Stomach (tissue), 9 donors: ENCODE measurements around the gene NCS1. TPM values are rescaled to one million over a fixed set of nuclear protein-coding genes. Genes with fewer than 3 reads are reported as not detected.

Experiments used
- DNase-seq, 2 donors: peaks; one replicate each; pipeline versions ENCODE4 v3.0.0 to v3.0.0-alpha.2; 2013 to 2019
- H3K27ac ChIP-seq, 5 donors: fragments of 200-600 bp in 4 of 5; sonication (generic) in 4 of 5; one replicate each; pipeline ENCODE4 v1.5.1; 2013 to 2019; ENCODE audit warnings: mild to moderate bottlenecking in 1 of 5, moderate library complexity in 1 of 5
- H3K27me3 ChIP-seq, 3 donors: fragments of 200-600 bp; sonication (generic); one replicate each; pipeline ENCODE4 v1.5.1; 2017 to 2019; ENCODE audit warnings: mixed run types in 1 of 3
- H3K36me3 ChIP-seq, 4 donors: fragments of 200-600 bp; sonication (generic); 1 replicate in 3 of 4; 2 replicates in 1 of 4; pipeline ENCODE4 v1.5.1; 2016 to 2019
- H3K4me1 ChIP-seq, 4 donors: fragments of 200-600 bp; sonication (generic); one replicate each; pipeline ENCODE4 v1.5.1; 2016 to 2019
- H3K4me3 ChIP-seq, 4 donors: fragments of 200-600 bp; sonication (generic) in 3 of 4; one replicate each; pipeline ENCODE4 v1.5.1; 2016 to 2019; ENCODE audit warnings: mild to moderate bottlenecking in 1 of 4
- H3K9me3 ChIP-seq, 4 donors: fragments of 200-600 bp; sonication (generic); one replicate each; pipeline ENCODE4 v1.5.1; 2016 to 2019
- EP300 ChIP-seq: sonication (generic); formaldehyde crosslinking; IDR thresholded peaks from one replicate; pipeline ENCODE4 v1.6.1; 2017; ENCODE audit warnings: antibody characterized with exemption
- POLR2A ChIP-seq, 4 donors: fragments of 450-650 bp; IDR thresholded peaks; one replicate each; pipeline ENCODE4 v1.6.1; 2016; ENCODE audit warnings: antibody characterized with exemption in 4 of 4, control low read depth in 2 of 4, mild to moderate bottlenecking in 1 of 4, moderate library complexity in 1 of 4
- POLR2AphosphoS5 ChIP-seq, 3 donors: sonication (generic); formaldehyde crosslinking; IDR thresholded peaks; one replicate each; pipeline ENCODE4 v1.6.1; 2016; ENCODE audit warnings: antibody characterized with exemption in 3 of 3
- WGBS, 5 donors: extraction: QIAGEN DNeasy Blood & Tissue Kit in 3 of 5; methylation state at CpG; one replicate each; pipeline versions ENCODE4 v1.1.5 to v1.1.7; 2013 to 2018; 5-methylcytosine and 5-hydroxymethylcytosine counted together
- intact Hi-C: fragments of 100-400 bp; cut with DNase I; formaldehyde crosslinking; loops from one replicate; pipeline ENCODE4 v1.15.1; 2023; ENCODE audit warnings: low total_unique reads
- polyA plus RNA-seq, 3 donors: library from polyadenylated mRNA; stranded (reverse); fragments of 200-250 nt; gene quantifications; one replicate each; pipeline ENCODE4 v1.2.3, GENCODE V29; 2013
- total RNA-seq, 5 donors: library from RNA; depleted of rRNA; stranded (reverse); fragments of >200 nt; gene quantifications; one replicate each; pipeline versions ENCODE4 v1.1.0 to v1.2.3, GENCODE V29; 2014 to 2016
- TF ChIP-seq, protein P1 (sequence below), 7 experiments: fragments of 450-650 bp in 4 of 7; fragments of 200-600 bp in 3 of 7; sonication (generic) in 3 of 7; IDR thresholded peaks; one replicate each; pipeline ENCODE4 v1.5.1; 2016 to 2019; ENCODE audit warnings: antibody characterized with exemption in 7 of 7, control low read depth in 2 of 7, mild to moderate bottlenecking in 1 of 7
- donor health status: healthy with polysubstance abuse.
- donor health status: Bipolar disorder and iron deficiency.
- donor health status: healthy.

Gene NCS1
- total and polyA plus RNA-seq, 8 donors: 3.2 to 50.0 (median 16.6) TPM

DNA sequence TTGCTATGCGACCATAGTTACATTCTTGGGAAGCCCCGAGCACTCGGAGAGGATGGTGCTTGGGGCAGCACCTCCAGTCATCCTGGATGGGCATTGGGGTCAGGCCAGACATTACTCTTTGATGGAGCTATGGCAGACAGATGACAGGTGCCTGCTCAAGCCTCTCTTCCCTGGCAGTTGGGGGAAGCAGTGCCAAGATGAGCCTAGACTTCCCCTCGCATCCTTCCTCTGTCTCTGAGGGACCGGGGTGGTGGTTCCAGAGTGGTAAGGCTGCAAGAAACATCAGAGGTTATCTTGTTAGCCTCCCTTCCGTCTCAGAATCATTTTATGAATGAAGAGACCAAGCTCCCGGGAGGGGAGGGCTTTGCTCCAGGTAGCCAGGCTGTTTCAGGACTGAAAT lies 90.6 kb downstream of the NCS1 start:
- Histone ChIP-seq H3K4me3 (no peak overlapping the region), H3K4me1 (peaks cover 10 to 24% (median 18%) of the 10 kb centered on the region in 4 donors), H3K27ac (no peak overlapping the region), H3K27me3 (peaks cover 0 to 78% (median 33%) of the 10 kb centered on the region in 3 donors), H3K36me3 (no peaks in the 10 kb centered on the region), H3K9me3 (no peaks in the 10 kb centered on the region)
- intact Hi-C loops: no loop called here
- TF ChIP-seq POLR2AphosphoS5 (IDR thresholded peaks at IDR 0.05): no peak
- no peak for TF ChIP-seq POLR2A (IDR thresholded peaks at IDR 0.05)
- no peak for TF ChIP-seq EP300
- TF ChIP-seq, protein P1, sequence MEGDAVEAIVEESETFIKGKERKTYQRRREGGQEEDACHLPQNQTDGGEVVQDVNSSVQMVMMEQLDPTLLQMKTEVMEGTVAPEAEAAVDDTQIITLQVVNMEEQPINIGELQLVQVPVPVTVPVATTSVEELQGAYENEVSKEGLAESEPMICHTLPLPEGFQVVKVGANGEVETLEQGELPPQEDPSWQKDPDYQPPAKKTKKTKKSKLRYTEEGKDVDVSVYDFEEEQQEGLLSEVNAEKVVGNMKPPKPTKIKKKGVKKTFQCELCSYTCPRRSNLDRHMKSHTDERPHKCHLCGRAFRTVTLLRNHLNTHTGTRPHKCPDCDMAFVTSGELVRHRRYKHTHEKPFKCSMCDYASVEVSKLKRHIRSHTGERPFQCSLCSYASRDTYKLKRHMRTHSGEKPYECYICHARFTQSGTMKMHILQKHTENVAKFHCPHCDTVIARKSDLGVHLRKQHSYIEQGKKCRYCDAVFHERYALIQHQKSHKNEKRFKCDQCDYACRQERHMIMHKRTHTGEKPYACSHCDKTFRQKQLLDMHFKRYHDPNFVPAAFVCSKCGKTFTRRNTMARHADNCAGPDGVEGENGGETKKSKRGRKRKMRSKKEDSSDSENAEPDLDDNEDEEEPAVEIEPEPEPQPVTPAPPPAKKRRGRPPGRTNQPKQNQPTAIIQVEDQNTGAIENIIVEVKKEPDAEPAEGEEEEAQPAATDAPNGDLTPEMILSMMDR (IDR thresholded peaks at IDR 0.05): no peak
- DNase-seq: no peak
- 63 to 81% (median 67%) methylated on average over 7 of the region's 7 CpGs for WGBS, 5 donors

DNA sequence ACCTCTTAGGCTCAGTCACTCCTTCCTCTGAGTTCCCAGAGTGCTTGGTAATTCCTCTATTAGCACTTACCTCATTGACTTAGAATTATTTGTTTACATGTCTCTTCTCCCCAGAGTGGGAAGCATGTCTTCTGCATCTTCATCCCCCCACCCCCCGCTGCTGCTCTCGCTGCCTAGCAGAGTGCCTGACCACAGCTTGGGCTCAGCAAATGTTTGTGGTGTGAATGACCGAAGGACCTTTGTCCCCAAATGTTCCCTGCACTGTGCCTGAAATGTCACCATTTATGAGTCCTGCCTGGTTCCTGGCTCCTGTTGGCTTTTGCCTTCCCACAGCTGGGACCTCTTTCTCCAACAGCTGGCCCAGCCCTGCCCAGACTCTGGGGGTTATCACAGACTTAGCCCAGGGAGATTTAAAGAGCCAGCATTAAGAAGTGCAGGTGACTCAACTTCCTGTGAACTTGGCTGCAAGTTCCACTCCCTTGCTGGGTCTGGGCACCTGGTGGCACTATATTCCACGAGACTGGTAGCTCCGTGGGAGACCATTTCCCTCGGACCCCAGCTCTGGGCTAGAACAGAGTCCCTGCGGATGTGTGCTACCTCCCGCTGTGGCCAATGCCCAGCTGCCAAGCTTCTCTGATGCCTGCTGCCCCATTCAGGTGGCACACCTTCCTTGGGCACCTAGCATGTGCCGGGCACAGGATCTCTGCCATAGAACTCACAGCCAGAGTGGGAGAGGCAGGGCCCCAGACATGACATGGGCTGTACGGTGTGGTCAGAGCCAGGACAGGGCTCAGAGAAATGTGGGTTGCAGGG lies 91.6 kb downstream of the NCS1 start:
- intact Hi-C loops: no loop called here
- H3K27ac ChIP-seq: no peak overlapping the region
- no peaks in the 10 kb centered on the region for H3K36me3 ChIP-seq
- TF ChIP-seq EP300: no peak
- TF ChIP-seq POLR2AphosphoS5 (IDR thresholded peaks at IDR 0.05): no peak
- TF ChIP-seq POLR2A (IDR thresholded peaks at IDR 0.05): no peak
- TF ChIP-seq, protein P1 (IDR thresholded peaks at IDR 0.05): no peak
- WGBS, 5 donors: 44 to 68% (median 56%) methylated on average over 10 of the region's 10 CpGs
- no peak overlapping the region for H3K4me3 ChIP-seq
- peaks cover 0 to 84% (median 43%) of the 10 kb centered on the region in 3 donors for H3K27me3 ChIP-seq
- H3K9me3 ChIP-seq: no peaks in the 10 kb centered on the region
- DNase-seq: no peak
- peaks cover 10 to 30% (median 19%) of the 10 kb centered on the region in 4 donors for H3K4me1 ChIP-seq

DNA sequence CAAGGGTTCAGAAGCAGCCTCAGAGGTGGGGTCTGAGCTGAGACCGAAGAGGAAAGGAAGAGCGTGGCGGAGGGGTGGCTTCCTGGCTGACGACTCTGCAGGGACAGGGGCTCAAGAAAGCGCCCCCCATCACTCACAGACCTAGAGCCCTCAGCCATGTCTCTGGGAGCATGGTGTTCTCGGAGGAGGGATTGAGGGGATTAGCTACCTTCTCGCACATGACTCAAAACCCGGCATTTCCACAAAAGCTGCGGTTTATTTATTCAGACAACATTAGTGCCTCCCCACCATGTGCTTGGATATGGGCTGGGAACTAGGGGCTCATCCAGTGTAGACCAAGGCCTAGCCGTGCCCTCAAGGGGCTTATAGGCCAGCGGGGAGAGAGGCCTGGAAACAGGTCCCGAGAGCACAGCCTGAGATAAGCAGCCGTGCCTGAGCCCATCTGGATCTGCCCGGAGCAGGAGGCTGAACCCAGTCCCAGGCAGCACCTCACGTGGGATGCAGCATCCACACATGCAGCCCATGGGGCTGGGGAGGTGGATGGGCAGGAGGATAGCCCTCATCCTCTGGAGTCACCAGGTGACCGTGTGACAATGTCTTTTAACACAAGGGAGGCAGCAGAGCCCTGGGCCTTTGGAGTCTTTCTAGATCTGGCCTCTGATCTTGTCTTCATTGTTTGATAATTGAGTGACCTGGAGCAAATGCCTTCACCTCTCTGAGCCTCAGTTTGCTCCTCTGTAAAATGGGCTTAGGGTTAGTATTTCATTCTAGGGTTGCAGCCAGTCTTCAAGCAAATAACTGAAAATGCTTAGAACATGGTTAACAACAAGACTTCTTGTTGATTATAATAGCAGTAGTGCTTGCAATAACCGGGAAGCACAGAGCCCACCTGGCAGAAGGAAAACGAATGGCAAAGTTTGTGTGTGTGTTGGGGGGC lies 92.5 kb downstream of the NCS1 start:
- H3K4me1 ChIP-seq: peaks cover 10 to 30% (median 19%) of the 10 kb centered on the region in 4 donors
- peak overlapping the region in 2 of 4 donors; percentile 41 to 45 for H3K4me3 ChIP-seq
- intact Hi-C loops: no loop called here
- H3K27me3 ChIP-seq: peaks cover 0 to 76% (median 43%) of the 10 kb centered on the region in 3 donors
- H3K36me3 ChIP-seq: no peaks in the 10 kb centered on the region
- H3K9me3 ChIP-seq: no peaks in the 10 kb centered on the region
- peak overlapping the region in 1 of 5 donors; percentile 66 for H3K27ac ChIP-seq
- 38 to 66% (median 56%) methylated on average over 6 to 18 of the region's 18 CpGs for WGBS, 5 donors
- DNase-seq: no peak
- TF ChIP-seq, protein P1 (IDR thresholded peaks at IDR 0.05): no peak
- TF ChIP-seq EP300: no peak
- TF ChIP-seq POLR2A (IDR thresholded peaks at IDR 0.05): no peak
- TF ChIP-seq POLR2AphosphoS5 (IDR thresholded peaks at IDR 0.05): no peak
